ENCODE results near the gene COL4A4.

COL4A4 gene

GRCh38 chr2:227029426-227030105 is 134.4 kb downstream of the COL4A4 start:
- DNase-seq (ENCODE audit: low read depth) = no peak

- no peak for DNase-seq (ENCODE audit: low read depth)
Measured at GRCh38 chr2:227025510-227025909, 138.5 kb downstream of the COL4A4 start.

DNA sequence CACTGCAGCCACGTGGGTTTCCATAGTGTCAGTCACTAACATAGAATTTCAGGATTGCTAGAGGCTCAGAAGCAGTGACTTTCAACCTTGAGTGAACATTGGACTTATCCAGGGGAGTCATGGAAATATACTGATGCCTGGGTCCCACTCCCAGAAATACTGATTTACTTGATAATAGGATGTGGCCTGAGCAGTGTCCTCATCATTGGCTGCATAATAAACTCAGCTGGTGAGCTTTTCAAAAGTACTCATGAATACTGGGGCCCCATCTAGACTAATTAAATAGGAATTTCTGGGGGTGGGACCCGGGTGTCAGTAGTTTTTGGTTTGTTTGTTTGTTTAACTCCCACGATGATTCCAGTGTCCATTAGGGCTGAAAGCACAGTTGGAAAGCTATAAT is 141.4 kb downstream of the COL4A4 start:
- no peak for DNase-seq (ENCODE audit: low read depth)

DNA sequence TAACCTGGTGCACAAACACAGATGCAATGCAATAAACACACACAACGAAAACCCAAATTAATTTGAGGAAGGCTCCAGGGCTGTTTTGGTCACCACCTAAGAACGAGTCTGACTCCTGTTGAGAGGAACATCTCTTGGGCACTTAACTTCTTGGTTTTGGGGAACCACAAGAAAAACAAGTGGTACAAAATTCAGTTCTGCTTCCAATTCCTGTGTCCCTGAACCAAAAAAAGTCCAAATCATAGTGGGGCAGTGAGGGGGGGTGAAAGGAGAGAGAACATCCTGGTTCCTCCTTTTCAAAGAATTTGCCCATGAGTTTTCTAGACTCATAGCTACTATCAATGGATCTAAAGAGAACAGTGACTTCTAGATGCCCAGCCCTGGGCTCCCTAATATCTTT is 143.6 kb downstream of the COL4A4 start:
- DNase-seq (ENCODE audit: low read depth) = no peak

- no peak for DNase-seq (ENCODE audit: low read depth)
Measured at GRCh38 chr2:227016894-227017293, 147.1 kb downstream of the COL4A4 start.

DNA sequence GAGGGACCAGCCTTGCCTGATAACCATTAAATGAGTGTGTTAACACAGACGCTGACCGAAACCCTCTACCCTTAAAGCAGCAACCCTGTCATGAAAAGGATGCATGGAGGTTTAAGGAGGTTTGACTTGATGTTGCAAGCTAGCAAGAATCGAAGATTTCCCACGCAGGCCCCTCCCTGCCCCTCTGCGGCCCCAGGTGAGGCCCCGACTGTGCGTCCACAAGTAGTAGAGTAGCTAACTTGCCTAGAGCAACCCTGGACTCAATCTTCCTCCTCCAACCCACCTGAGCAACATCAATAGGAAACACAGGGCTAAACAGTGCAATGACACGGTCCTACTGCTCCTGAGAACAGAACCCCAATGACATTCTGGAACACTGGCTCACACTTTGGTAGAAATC is 150.1 kb downstream of the COL4A4 start:
- no peak for DNase-seq (ENCODE audit: low read depth)

DNA sequence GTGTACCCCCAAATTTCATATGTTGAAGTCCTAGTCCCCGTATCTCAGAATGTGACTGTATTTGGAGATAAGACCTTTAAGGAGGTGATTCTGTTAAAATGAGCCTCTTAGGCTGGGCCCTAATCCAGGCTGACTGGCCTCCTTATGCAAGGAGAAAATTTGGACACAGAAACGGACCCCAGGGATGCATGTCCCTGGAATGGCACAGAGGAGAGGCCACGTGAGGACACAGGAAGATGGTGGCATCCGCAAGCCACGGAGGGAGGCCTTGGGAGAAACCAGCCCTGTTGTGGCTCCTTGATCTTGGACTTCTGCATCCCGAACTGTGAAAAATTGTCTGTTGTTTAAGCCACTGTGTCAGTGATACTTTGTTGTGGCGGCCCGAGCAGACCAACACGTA is 150.7 kb downstream of the COL4A4 start:
- DNase-seq (ENCODE audit: low read depth) = no peak

DNA sequence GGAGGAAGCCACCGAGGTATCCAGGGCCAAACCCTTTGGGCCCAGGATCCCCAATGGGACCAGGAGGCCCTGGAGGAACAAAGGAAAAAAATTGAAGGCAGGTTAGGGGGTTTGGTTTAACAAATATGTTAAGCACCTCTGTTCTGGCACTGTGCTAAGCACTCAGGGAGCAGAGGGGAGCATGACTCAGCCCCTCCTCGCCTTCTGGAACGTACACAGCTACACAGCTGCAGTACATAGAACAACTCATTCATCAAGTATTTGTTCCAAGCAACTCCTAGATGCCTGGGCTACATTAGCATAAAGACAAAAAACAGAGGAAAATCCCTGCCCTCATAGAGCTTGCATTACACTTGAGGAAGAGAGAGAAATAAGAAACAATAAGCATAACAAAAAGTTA is 153.6 kb downstream of the COL4A4 start:
- no peak for DNase-seq (ENCODE audit: low read depth)

GRCh38 chr2:227007940-227008339 is 156.1 kb downstream of the COL4A4 start:
- no peak for DNase-seq (ENCODE audit: low read depth)

DNA sequence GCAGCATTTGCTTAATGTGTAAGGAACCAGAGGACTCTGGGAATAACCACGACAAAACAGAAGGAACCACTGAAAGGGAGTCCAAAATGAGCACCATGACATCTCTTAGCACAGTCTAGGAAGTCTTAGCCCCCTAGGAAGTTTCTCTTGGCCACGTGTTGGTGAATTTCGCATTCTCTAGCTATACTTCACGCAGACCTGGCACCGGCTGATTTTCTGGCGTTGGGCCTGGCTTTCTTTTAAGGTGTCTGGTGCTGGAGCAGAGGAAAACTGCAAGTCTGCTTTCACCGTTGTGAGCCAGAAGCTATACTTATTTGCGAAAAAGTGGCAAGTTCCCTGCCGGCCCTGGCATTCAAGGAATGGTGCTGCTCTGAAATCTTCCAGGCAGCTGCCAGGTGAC is 156.9 kb downstream of the COL4A4 start:
- no peak for DNase-seq (ENCODE audit: low read depth)

DNA sequence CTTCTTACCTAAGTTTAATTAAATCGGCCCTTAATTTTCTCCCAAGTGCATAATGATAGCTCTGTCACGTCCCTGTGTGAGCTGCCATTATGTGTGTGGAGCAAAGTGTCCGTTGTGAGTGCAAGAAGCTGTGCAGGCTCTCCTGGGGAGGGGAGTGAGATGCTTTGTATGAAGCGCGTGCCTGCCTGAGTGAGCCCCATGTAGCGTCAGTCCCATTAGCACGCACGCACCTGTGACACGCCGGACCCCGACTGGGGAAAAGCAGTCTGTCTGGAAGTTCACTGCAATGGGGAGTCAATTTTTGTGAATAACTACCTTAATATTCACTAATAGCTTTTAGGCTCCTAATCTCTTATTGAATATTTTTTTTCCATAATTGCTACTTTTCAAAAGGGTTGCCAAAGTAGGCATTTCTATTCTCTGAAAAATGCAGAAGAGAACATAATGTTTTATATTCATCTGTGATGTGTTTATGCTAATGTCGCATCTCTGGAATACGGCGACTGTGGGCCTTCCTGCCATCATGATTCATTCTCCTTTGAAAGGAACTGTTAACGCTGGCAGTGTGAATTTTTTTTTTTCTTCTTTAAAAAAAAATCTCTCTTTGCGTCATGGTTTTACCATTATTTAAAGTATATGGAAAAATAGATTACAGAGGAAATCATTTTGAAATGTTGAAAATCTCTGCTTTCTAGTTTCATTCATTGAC is 157.7 kb downstream of the COL4A4 start:
- no peak for DNase-seq (ENCODE audit: low read depth)

DNA sequence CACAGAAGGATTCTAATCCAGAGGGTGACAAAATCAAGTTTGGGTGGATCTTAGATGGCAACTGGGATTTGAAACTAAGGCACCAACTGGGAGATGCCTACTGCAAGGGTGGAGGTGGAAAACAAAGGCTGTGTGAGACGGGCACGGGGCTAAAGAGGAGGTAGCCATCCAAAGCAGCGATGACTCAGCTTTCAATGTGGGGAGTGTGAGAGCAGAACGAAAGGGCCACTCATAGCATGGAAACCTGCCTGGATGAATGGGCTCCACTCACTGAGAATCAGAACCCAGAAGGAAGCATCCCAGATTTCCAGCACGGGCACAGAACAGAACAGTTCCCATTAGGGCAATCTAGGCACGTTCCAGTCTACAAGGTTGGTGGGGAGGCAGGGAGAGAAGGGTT is 159.5 kb downstream of the COL4A4 start:
- no peak for DNase-seq (ENCODE audit: low read depth)

DNA sequence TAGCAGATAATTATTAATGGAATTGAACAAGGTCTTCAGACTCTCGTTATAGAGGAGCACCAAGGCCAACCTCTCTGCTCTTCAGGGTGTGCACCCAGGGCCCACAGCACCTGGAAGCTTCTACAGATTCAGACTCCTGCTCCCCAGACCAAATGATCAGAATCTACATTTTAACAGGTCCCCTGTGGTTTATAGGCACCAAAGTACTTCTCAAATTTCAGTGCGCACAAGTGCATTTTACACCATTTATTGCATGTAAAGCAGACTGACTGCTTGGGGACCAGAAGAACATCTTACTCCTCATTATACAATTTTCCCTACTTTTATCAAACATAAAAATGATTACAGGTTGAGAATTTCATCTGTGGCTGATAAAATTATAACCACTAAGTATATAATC is 163.9 kb downstream of the COL4A4 start:
- DNase-seq (ENCODE audit: low read depth) = no peak

DNA sequence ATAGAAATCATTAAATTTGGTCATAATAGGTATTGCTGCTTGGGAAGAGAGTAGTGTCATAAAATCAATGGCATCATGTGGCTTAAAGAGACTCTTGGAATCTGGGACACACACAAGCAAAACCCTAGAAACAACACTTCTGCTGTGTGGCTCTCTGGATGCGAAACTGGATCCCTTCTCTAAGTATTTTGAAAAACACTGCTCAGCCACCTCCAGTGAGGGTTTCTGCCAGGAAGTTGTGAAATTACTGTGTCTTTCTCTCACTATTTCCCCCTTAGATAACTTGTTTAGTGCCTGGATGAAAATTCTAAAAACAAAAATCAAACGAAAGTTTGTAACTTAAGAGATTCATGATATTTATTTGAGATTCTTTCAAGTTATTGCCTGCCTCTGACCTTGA is 164.3 kb downstream of the COL4A4 start:
- DNase-seq (ENCODE audit: low read depth) = no peak

DNA sequence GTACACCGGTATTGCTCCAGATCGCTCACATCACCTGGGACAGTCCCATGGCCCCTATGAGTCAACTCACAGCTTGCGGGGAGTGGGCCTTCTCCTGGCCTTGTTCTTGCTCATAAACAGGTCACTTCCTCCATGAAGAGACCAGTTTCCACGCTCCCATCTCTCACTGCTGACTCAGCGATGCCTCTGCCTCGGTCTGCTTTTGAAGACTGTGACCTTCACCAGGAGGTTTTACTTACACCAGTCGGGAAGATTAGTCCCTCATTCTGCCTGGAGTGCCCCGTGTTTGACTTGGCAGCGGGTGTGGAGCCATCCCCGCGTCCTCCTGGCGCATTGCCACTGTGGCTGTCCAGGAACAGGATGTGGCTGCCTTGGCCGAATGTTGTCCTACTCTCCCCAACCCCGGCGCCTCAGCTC is 168.4 kb downstream of the COL4A4 start:
- DNase-seq (ENCODE audit: low read depth) = no peak

GRCh38 chr2:226994775-226995174 is 169.2 kb downstream of the COL4A4 start:
- DNase-seq (ENCODE audit: low read depth) = no peak

DNA sequence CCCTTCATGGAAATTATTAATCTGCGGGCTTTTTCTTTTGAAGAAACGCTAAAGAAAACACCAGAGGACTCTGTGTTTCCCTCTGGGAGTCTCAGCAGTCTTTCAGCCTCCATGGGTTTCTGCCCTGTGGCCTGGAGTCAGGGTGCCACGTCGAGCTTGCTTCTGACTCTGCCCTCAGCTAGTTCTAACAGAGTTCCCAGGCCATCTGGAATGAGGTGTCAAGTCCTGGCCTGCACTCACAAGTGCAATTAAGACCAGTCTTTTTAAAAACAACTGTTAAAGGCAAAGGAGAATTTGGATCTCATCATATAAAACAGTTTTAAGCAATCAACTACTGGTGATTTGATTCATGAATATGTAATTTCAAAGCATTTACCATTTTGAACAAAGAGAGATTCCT is 170.8 kb downstream of the COL4A4 start:
- DNase-seq (ENCODE audit: low read depth) = no peak

- DNase-seq (ENCODE audit: low read depth) = no peak
Measured at GRCh38 chr2:226991663-226992062, 172.3 kb downstream of the COL4A4 start.

DNA sequence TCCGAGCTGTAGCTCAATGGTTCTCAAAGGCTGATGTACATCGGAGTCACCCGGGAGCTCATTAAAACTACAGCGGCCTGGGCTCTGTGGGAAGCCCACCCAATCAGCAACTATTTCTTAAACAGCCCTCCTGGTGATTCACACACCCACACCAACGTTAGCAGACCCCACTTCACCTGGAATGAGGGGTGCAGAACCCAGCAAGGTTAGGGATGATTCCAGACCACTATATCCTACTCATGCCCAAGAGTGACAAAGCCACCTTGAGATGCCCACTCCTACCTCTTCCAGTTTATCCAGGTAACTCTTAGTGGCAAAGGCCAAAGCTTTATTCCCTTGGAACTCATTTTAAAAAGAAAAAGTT is 178.4 kb downstream of the COL4A4 start:
- no peak for DNase-seq (ENCODE audit: low read depth)

- DNase-seq (ENCODE audit: low read depth) = no peak
Measured at GRCh38 chr2:226984750-226985582, 179.0 kb downstream of the COL4A4 start.

GRCh38 chr2:226983895-226984749 is 179.9 kb downstream of the COL4A4 start:
- no peak for DNase-seq (ENCODE audit: low read depth)

GRCh38 chr2:226981791-226982326 is 182.1 kb downstream of the COL4A4 start:
- no peak for DNase-seq (ENCODE audit: low read depth)

All from activated T-helper 1 cell treated with Interleukin-2 at 50 U/mL for 16 hours (primary cell).